ENCODE measurements around the gene METTL15. TPM values are rescaled to one million over a fixed set of nuclear protein-coding genes. Genes with fewer than 3 reads are reported as not detected.

METTL15 gene
- total and polyA plus RNA-seq, 2 donors (not counting 1 experiment from before 2014, with no cell fraction given): 3.9 to 19.7 TPM

DNA sequence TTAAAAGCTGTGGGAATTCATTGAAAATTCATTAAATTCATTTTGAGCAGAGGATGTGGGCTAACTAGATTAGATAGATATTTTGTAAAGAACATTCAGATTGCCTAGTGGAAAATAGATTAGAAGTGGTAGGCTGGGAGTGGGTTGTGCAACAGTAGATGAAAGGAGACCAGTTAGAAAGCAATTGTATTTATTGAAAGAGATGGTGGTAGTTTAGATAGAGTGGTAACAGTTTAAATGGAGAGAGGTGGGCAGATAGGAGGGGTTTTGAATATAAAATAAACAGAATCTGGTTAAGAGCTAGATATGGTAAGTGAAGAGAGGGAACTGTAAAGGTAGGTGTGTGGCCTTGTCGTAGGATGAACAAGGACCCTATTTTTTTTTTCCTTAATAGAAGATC lies 34.5 kb downstream of the METTL15 start:
- ChIA-PET POLR2A (no interaction called here), CTCF (no interaction called here)
- no peaks in the 10 kb centered on the region for H3K9me3 Mint-ChIP-seq (ENCODE audit: insufficient read depth)
- Histone ChIP-seq H3K4me1 (ENCODE audit: control insufficient read depth in 2 of 2, insufficient read depth in 2 of 2, low read length in 2 of 2) (no peaks in the 10 kb centered on the region), H3K4me2 (replicated peaks; ENCODE audit: low read depth, low read length, poor library complexity, severe bottlenecking) (no peak overlapping the region), H2AFZ (ENCODE audit: insufficient read depth, low read depth, low read length, poor library complexity, severe bottlenecking) (no peak overlapping the region), H3K9ac (ENCODE audit: low read length) (no peak overlapping the region), H3K27me3 (replicated peaks in 1 of 4; ENCODE audit: control extremely low read depth in 1 of 4, control insufficient read depth in 3 of 4, insufficient read depth in 4 of 4, low read length in 3 of 4) (no peaks in the 10 kb centered on the region), H3K79me2 (ENCODE audit: control insufficient read depth, insufficient read depth, low read length) (no peaks in the 10 kb centered on the region), H3K9me3 (ENCODE audit: control extremely low read depth in 1 of 3, control insufficient read depth in 2 of 3, insufficient read depth in 1 of 3, low read length in 2 of 3) (peaks cover 8 to 22% (median 15%) of the 10 kb centered on the region in 3 donors), H3K4me3 (ENCODE audit: control extremely low read depth in 1 of 5, extremely low read depth in 1 of 5, insufficient read depth in 1 of 5, low read depth in 2 of 5, low read length in 4 of 5) (no peak overlapping the region), H3K27ac (ENCODE audit: low read length in 2 of 2) (no peak overlapping the region), H4K20me1 (ENCODE audit: control insufficient read depth, insufficient read depth, low read length, poor library complexity, severe bottlenecking) (no peaks in the 10 kb centered on the region), H3K36me3 (replicated peaks in 1 of 2; ENCODE audit: control extremely low read depth in 1 of 2, control insufficient read depth in 1 of 2, extremely low read depth in 1 of 2, insufficient read depth in 2 of 2, low read length in 1 of 2) (no peaks in the 10 kb centered on the region)
- no CpG with 5 or more reads among the region's 1 CpG for WGBS (ENCODE audit: insufficient coverage)
- H3K27ac Mint-ChIP-seq: no peak overlapping the region
- no peak overlapping the region for H3K4me3 Mint-ChIP-seq
- H3K4me1 Mint-ChIP-seq: peaks cover 7% of the 10 kb centered on the region
- intact Hi-C loops (cut with micrococcal nuclease): no loop called here
- no peak for TF ChIP-seq EZH2 (IDR thresholded peaks at IDR 0.05; ENCODE audit: borderline replicate concordance, insufficient read depth, low read depth, low read length, poor library complexity, severe bottlenecking)
- TF ChIP-seq, protein P1, sequence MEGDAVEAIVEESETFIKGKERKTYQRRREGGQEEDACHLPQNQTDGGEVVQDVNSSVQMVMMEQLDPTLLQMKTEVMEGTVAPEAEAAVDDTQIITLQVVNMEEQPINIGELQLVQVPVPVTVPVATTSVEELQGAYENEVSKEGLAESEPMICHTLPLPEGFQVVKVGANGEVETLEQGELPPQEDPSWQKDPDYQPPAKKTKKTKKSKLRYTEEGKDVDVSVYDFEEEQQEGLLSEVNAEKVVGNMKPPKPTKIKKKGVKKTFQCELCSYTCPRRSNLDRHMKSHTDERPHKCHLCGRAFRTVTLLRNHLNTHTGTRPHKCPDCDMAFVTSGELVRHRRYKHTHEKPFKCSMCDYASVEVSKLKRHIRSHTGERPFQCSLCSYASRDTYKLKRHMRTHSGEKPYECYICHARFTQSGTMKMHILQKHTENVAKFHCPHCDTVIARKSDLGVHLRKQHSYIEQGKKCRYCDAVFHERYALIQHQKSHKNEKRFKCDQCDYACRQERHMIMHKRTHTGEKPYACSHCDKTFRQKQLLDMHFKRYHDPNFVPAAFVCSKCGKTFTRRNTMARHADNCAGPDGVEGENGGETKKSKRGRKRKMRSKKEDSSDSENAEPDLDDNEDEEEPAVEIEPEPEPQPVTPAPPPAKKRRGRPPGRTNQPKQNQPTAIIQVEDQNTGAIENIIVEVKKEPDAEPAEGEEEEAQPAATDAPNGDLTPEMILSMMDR (IDR thresholded peaks at IDR 0.05): no peak
- no peak for ATAC-seq (ENCODE audit: low read depth)
- DNase-seq: no peak
- no peaks in the 10 kb centered on the region for H3K27me3 Mint-ChIP-seq

DNA sequence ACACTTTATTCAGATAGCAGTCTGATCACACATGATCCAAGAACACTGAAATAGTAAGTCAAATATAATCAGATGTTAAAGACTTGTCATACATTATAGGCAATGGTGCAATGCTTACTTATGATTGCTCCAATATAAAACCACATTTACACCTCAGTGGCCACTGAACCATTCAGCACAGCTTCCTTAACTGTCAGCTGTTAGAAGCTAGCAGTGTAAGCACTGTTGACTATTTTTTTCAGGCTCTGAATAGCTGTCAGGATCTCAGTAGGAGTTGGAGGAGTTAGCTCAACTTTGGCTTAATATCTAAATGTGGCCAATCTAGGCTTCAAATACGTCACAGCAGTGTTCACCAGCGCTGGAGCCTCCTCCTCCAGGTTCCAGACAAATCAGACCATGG lies 36.6 kb downstream of the METTL15 start:
- Histone ChIP-seq H3K4me3 (ENCODE audit: control extremely low read depth in 1 of 5, extremely low read depth in 1 of 5, insufficient read depth in 1 of 5, low read depth in 2 of 5, low read length in 4 of 5) (no peak overlapping the region), H3K79me2 (ENCODE audit: control insufficient read depth, insufficient read depth, low read length) (no peaks in the 10 kb centered on the region), H4K20me1 (ENCODE audit: control insufficient read depth, insufficient read depth, low read length, poor library complexity, severe bottlenecking) (no peaks in the 10 kb centered on the region), H3K9ac (ENCODE audit: low read length) (no peak overlapping the region), H3K4me1 (ENCODE audit: control insufficient read depth in 2 of 2, insufficient read depth in 2 of 2, low read length in 2 of 2) (no peaks in the 10 kb centered on the region), H3K27ac (ENCODE audit: low read length in 2 of 2) (no peak overlapping the region), H3K9me3 (ENCODE audit: control extremely low read depth in 1 of 3, control insufficient read depth in 2 of 3, insufficient read depth in 1 of 3, low read length in 2 of 3) (peaks cover 5 to 15% (median 13%) of the 10 kb centered on the region in 3 donors), H3K36me3 (replicated peaks in 1 of 2; ENCODE audit: control extremely low read depth in 1 of 2, control insufficient read depth in 1 of 2, extremely low read depth in 1 of 2, insufficient read depth in 2 of 2, low read length in 1 of 2) (no peaks in the 10 kb centered on the region), H3K27me3 (replicated peaks in 1 of 4; ENCODE audit: control extremely low read depth in 1 of 4, control insufficient read depth in 3 of 4, insufficient read depth in 4 of 4, low read length in 3 of 4) (no peaks in the 10 kb centered on the region), H2AFZ (ENCODE audit: insufficient read depth, low read depth, low read length, poor library complexity, severe bottlenecking) (no peak overlapping the region), H3K4me2 (replicated peaks; ENCODE audit: low read depth, low read length, poor library complexity, severe bottlenecking) (no peak overlapping the region)
- intact Hi-C loops (cut with micrococcal nuclease): no loop called here
- CTCF ChIA-PET: no interaction called here
- WGBS (ENCODE audit: insufficient coverage): 94% methylated on average over 2 of the region's 2 CpGs
- ATAC-seq (ENCODE audit: low read depth) (no peak), DNase-seq (peak; percentile 3)
- H3K4me3 Mint-ChIP-seq: no peak overlapping the region
- no peaks in the 10 kb centered on the region for H3K27me3 Mint-ChIP-seq
- H3K9me3 Mint-ChIP-seq (ENCODE audit: insufficient read depth): no peaks in the 10 kb centered on the region
- H3K27ac Mint-ChIP-seq: no peak overlapping the region
- POLR2A ChIA-PET: no interaction called here
- no peak for TF ChIP-seq EZH2 (IDR thresholded peaks at IDR 0.05; ENCODE audit: borderline replicate concordance, insufficient read depth, low read depth, low read length, poor library complexity, severe bottlenecking)
- TF ChIP-seq, protein P1 (IDR thresholded peaks at IDR 0.05): no peak
- H3K4me1 Mint-ChIP-seq: peaks cover 7% of the 10 kb centered on the region
